OCI-LY1 (cell line): ENCODE data around the gene NRP2.

Source experiments
- H2AFZ ChIP-seq: fragments of 200-600 bp; sonication (generic), shearing (Covaris generic); 2 replicates; pipeline ENCODE4 v1.6.0; 2014; ENCODE audit warnings: antibody characterized with exemption, mild to moderate bottlenecking, low read length
- H3F3A ChIP-seq: fragments of 200-600 bp; sonication (generic), shearing (Covaris generic); 2 replicates; pipeline ENCODE4 v1.6.0; 2014; ENCODE audit warnings: mild to moderate bottlenecking, antibody characterized with exemption, low read length, moderate library complexity; ENCODE audit not compliant: insufficient read depth
- H3K27ac ChIP-seq: fragments of 200-600 bp; sonication (generic); 2 replicates; pipeline ENCODE4 v1.5.1; 2014; ENCODE audit warnings: low read length, mixed run types, mild to moderate bottlenecking, low read depth; ENCODE audit not compliant: poor library complexity, severe bottlenecking
- H3K27me3 ChIP-seq: fragments of 200-600 bp; sonication (generic); 2 replicates; pipeline ENCODE4 v1.6.0; 2014; ENCODE audit warnings: antibody characterized with exemption, mild to moderate bottlenecking, low read length, moderate library complexity; ENCODE audit not compliant: insufficient read depth
- H3K36me3 ChIP-seq: fragments of 200-600 bp; sonication (generic); 2 replicates; pipeline ENCODE4 v1.6.1; 2014; ENCODE audit warnings: mild to moderate bottlenecking, antibody characterized with exemption, low read length, moderate library complexity, mixed read lengths; ENCODE audit not compliant: insufficient read depth
- H3K4me1 ChIP-seq: fragments of 200-600 bp; sonication (generic); 2 replicates; pipeline ENCODE4 v1.5.1; 2014; ENCODE audit warnings: mild to moderate bottlenecking, low read length, moderate library complexity; ENCODE audit not compliant: insufficient read depth, severe bottlenecking
- H3K4me2 ChIP-seq: fragments of 200-600 bp; sonication (generic), shearing (Covaris generic); 2 replicates; pipeline ENCODE4 v1.6.1; 2014; ENCODE audit warnings: low read length
- H3K4me3 ChIP-seq: fragments of 200-600 bp; sonication (generic); 2 replicates; pipeline ENCODE4 v1.5.1; 2014; ENCODE audit warnings: low read length, low read depth, mild to moderate bottlenecking, mixed read lengths; ENCODE audit not compliant: poor library complexity, severe bottlenecking
- H3K79me2 ChIP-seq: fragments of 200-600 bp; shearing (Covaris generic); 2 replicates; pipeline ENCODE4 v1.6.1; 2016; ENCODE audit warnings: mixed run types, low read length, mixed read lengths; ENCODE audit not compliant: insufficient read depth
- H3K9ac ChIP-seq: fragments of 200-600 bp; sonication (generic), shearing (Covaris generic); 2 replicates; pipeline ENCODE4 v1.6.1; 2014; ENCODE audit warnings: mild to moderate bottlenecking, low read length, mixed read lengths
- H3K9me2 ChIP-seq: fragments of 200-600 bp; sonication (generic), shearing (Covaris generic); 2 replicates; pipeline ENCODE4 v1.6.1; 2014; ENCODE audit warnings: low read depth, mild to moderate bottlenecking, low read length, mixed read lengths
- H3K9me3 ChIP-seq: fragments of 200-600 bp; shearing (Covaris generic); 2 replicates; pipeline ENCODE4 v1.6.1; 2014; ENCODE audit warnings: low read length, mixed read lengths
- H4K20me1 ChIP-seq: fragments of 200-600 bp; sonication (generic), shearing (Covaris generic); 2 replicates; pipeline ENCODE4 v1.6.0; 2016; ENCODE audit warnings: mild to moderate bottlenecking, low read length; ENCODE audit not compliant: insufficient read depth
- EZH2 ChIP-seq: fragments of 200-600 bp; sonication (generic), shearing (Covaris generic); IDR thresholded peaks from 2 replicates; pipeline ENCODE4 v1.8.0; 2017; ENCODE audit warnings: borderline replicate concordance, mixed run types, mild to moderate bottlenecking, antibody characterized with exemption, low read length, moderate library complexity, mixed read lengths
- TF ChIP-seq, protein P1 (sequence below): fragments of 200-600 bp; sonication (generic), shearing (Covaris generic); IDR thresholded peaks from 2 replicates; pipeline ENCODE4 v1.5.1; 2017; ENCODE audit warnings: mild to moderate bottlenecking, antibody characterized with exemption, low read length, moderate library complexity, mixed read lengths

NRP2 gene

DNA sequence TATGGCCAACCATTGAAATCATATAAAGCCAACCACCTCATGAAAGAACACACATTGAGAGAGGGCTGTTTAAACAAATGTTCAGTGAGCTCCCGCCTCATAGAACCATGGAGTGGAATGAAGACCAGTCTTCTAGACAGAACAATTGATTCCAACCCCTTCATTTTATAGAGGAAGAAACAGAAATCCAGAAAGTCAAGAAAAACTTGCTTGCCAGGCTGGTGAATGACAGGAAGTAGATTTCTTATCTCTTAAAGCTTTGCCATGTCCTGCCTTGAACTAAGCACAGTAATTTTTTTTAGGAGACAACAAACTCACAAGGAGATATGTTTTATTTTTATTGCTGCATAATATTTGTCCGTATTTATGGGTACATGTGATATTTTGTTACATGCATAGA lies 16.5 kb upstream of the NRP2 start:
- Histone ChIP-seq H4K20me1 (no peaks in the 10 kb centered on the region), H3K4me3 (no peak overlapping the region), H3K27me3 (no peaks in the 10 kb centered on the region)

DNA sequence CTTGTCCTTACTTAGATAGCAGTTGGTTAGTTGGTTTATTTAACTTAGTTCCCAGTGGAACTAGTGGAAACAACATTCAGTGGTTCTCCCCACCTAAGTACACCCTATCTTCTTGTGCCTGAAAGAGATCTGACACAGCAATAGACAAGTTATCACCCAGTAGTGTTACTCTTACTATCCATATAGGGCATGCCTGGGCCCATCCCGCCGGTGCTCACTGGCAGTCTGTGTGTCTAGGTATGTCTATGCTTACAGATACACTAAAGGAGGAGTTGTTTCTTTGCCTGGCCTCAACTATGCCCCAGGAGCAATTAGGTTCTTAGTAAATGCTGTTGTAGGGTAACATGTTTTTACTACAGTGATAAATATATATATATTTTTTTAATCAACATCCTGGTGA lies 12.0 kb upstream of the NRP2 start:
- Histone ChIP-seq H3K36me3 (no peaks in the 10 kb centered on the region), H2AFZ (no peak overlapping the region), H3K4me3 (no peak overlapping the region), H3K9me2 (no peaks in the 10 kb centered on the region), H3F3A (no peaks in the 10 kb centered on the region), H3K27me3 (no peaks in the 10 kb centered on the region), H3K9me3 (no peaks in the 10 kb centered on the region), H3K4me1 (no peaks in the 10 kb centered on the region), H4K20me1 (no peaks in the 10 kb centered on the region), H3K4me2 (no peak overlapping the region), H3K79me2 (no peaks in the 10 kb centered on the region), H3K9ac (no peak overlapping the region), H3K27ac (no peak overlapping the region)
- TF ChIP-seq EZH2, result no peak
- TF ChIP-seq, protein P1, sequence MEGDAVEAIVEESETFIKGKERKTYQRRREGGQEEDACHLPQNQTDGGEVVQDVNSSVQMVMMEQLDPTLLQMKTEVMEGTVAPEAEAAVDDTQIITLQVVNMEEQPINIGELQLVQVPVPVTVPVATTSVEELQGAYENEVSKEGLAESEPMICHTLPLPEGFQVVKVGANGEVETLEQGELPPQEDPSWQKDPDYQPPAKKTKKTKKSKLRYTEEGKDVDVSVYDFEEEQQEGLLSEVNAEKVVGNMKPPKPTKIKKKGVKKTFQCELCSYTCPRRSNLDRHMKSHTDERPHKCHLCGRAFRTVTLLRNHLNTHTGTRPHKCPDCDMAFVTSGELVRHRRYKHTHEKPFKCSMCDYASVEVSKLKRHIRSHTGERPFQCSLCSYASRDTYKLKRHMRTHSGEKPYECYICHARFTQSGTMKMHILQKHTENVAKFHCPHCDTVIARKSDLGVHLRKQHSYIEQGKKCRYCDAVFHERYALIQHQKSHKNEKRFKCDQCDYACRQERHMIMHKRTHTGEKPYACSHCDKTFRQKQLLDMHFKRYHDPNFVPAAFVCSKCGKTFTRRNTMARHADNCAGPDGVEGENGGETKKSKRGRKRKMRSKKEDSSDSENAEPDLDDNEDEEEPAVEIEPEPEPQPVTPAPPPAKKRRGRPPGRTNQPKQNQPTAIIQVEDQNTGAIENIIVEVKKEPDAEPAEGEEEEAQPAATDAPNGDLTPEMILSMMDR, result no peak

More for the DNA sequence above, 16.5 kb upstream of the NRP2 start:
- Histone ChIP-seq H2AFZ (no peak overlapping the region), H3K9me2 (no peaks in the 10 kb centered on the region), H3K79me2 (no peaks in the 10 kb centered on the region), H3K36me3 (no peaks in the 10 kb centered on the region), H3K4me2 (no peak overlapping the region), H3K9me3 (no peaks in the 10 kb centered on the region), H3K9ac (no peak overlapping the region), H3K4me1 (no peaks in the 10 kb centered on the region), H3K27ac (no peak overlapping the region), H3F3A (no peaks in the 10 kb centered on the region)
- TF ChIP-seq EZH2, result no peak
- TF ChIP-seq, protein P1, result no peak

DNA sequence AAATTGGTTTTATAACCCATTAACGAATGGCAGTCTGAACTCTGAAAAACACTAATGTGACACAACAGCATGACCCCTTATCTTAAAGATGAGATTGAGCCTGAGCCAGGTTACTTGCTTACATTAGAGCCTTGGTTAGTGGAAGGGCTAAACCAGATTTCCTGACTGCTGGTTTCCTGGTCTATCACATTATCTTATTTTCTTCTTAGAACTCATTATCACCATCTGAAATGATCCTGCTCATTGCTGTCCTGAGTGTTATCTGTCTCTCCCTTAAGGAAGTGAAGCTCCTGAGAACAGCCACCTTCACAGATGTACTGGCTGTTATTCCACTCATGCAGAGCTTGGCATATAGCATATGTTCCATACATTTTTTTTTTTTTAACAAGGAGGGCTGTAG lies 9.0 kb upstream of the NRP2 start:
- no peaks in the 10 kb centered on the region for H3K79me2 ChIP-seq
- no peak for TF ChIP-seq EZH2
- TF ChIP-seq, protein P1, result no peak
- no peak overlapping the region for H3K4me2 ChIP-seq
- no peak overlapping the region for H3K27ac ChIP-seq
- no peaks in the 10 kb centered on the region for H3K36me3 ChIP-seq
- no peak overlapping the region for H2AFZ ChIP-seq
- H3K27me3 ChIP-seq, result no peaks in the 10 kb centered on the region
- no peaks in the 10 kb centered on the region for H4K20me1 ChIP-seq
- no peaks in the 10 kb centered on the region for H3K9me3 ChIP-seq
- H3F3A ChIP-seq, result no peaks in the 10 kb centered on the region
- H3K9ac ChIP-seq, result no peak overlapping the region
- H3K4me3 ChIP-seq, result no peak overlapping the region
- no peaks in the 10 kb centered on the region for H3K4me1 ChIP-seq
- H3K9me2 ChIP-seq, result no peaks in the 10 kb centered on the region
